GM19397 (cell line): Measurements from ENCODE around the gene PSMB2.
"Not testable (repeated sequence)": the region's sequence is repeated elsewhere in the genome, so short reads cannot be mapped to it uniquely, and the experiment has no call there.

Experiments
- ATAC-seq: cut with Tn5 transposase; IDR thresholded peaks from one replicate; pipeline ENCODE4 v1.9.1; 2021; ENCODE audit warnings: mild to moderate bottlenecking, moderate library complexity; ENCODE audit not compliant: unreplicated experiment

The PSMB2 gene

DNA sequence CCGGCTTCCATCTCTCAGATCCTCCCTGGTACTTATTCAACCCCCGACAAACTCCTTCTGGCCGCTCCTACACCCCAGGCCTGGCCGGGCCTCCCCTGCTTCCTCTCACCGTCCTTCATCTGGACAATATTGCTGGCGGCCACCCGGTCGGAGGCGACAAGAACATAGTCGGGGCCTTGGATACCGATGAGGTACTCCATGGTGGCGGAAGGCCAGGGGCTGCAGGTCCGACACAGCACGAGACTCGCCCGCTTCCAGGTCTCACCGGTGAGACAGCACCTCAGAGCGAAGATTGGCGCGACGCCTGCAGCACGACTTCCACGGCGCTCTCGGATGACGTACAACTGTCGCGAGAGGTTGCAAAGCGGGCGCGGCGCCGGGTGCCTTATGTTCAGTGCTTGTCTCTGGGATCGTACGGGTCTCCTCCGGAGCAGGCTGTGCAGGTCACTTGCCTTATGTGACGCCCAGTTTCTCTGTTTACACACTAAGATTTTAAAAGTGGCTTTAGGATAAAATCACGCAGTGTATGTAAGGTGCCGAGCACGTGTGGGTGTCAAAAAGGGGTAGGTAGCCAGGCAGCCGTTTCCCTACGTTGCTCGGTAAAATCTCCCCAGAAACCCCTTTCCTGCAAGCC, at the start of gene PSMB2:
Gene PSMB2 (minus strand): TSS at position 294 of the 634 bp plus-strand sequence. CDS start 94 bp downstream, at position 200.
- peak; percentile 89 for ATAC-seq

GRCh38 chr1:35691080-35691479, 49.8 kb upstream of the PSMB2 start:
- no peak for ATAC-seq

GRCh38 chr1:35690103-35690502, 48.8 kb upstream of the PSMB2 start:
- not testable (repeated sequence) for ATAC-seq

GRCh38 chr1:35688161-35688560, 46.8 kb upstream of the PSMB2 start:
- ATAC-seq, result no peak

DNA sequence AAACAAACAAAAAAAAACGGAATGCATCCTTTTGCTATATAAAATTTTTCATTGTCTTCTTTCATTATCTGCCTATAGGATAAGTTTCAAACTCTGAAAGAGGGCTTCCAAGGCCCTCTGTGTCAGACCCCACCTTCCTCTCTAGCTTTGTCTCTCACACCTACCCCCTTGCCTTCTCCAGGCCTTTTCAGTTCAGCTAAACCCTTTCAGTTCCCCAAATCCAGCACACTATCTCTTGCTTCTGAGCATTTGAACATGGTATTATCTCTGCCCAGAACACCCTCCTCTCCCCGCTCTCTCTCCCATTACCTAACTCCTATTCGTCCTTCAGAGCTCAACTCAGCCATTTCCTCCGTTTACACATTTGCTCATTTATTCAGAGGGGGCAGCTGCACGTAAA, 41.7 kb upstream of the PSMB2 start:
- no peak for ATAC-seq

DNA sequence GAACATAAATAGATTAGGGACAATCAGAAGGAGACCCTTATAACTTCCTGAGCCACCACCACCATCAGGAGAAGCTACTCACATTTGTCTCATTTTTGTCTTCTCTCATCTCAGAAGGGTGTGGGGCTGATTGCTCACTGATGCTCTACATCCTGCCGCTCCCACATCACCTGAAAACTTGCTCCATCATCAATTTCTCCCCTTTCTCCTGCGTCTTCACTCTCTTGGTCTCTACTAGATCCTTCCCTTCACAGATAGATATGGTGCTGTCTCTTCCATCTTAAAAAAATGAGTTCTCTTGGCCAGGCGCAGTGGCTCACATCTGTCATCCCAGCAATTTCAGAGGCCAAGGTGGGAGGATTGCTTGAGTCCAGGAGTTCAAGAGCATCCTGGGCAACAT, 38.9 kb upstream of the PSMB2 start:
- no peak for ATAC-seq

DNA sequence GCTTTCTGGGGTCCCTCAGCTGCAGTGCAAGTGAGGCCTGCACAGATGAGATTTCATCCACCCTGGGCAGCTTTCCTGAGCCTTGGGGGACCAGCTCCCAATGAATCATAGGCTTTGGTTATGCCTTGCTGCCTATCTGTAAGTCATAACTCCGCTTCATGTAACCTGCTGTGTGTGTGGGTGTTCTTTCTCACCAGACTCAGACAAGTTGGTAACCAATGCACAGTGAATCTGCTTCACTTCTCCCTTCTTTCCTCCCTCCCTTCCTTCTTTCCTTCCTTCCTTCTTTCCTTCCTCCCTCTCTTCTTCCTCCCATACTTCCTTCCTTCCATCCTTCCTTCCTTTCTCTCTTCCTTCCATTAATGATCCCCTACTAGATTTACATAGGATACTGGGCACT, 34.4 kb upstream of the PSMB2 start:
- no peak for ATAC-seq

GRCh38 chr1:35674111-35674510, 32.8 kb upstream of the PSMB2 start:
- ATAC-seq, result no peak

GRCh38 chr1:35672116-35672515, 30.8 kb upstream of the PSMB2 start:
- ATAC-seq, result no peak

DNA sequence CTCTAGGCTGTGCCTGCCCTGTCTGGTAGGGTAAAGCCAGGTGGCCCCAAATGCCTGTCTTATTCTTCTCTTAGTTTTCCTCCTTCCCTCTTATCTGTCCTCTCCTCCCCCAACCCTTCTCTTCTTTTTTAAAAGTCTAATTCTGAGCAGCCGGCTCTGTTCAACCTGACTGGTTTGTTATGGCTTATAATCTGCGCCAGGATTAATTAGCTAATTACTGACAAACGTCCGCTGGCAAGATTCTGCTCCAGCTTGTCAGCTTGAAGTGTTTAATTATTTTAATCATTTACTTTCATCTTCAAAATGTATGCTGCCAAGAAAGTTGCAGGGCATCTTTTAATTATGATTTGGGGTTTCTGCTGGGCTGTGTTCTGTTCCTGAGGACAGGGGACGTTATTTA, 27.2 kb upstream of the PSMB2 start:
- no peak for ATAC-seq

GRCh38 chr1:35666916-35667315, 25.6 kb upstream of the PSMB2 start:
- no peak for ATAC-seq

GRCh38 chr1:35666216-35666615, 24.9 kb upstream of the PSMB2 start:
- no peak for ATAC-seq

DNA sequence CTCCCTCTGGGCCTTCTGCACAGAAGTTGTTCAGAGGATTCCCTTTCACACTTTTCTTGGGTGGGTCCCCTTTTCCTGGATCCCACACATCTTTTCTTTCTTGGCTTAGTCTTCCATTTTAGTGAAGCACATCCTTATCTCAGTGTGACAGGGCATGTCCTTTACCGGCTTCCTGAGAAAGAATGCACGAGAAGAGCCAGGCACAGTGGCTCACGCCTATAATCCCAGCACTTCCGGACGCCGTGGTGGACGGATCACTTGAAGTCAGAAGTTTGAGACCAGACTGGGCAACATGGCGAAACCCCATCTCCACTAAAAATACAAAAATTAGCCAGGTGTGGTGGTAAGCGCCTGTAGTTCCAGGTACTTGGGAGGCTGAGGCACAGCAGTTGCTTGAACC, 22.1 kb upstream of the PSMB2 start:
- ATAC-seq, result no peak

DNA sequence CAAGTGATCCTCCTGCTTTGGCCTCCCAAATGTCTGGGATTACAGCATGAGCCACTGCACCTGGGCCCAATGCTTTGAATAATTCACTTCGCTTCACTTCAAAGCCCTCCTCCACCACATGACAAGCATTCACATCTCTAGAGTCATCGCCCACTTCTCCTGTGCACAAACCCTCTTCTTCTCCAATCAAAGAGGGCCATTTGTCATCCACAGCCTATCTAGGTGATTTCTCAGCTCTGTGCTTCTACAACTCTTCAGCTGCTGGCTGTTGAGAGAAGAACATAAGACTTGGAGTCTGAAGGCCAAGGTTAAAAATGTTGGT, 20.1 kb upstream of the PSMB2 start:
- no peak for ATAC-seq

DNA sequence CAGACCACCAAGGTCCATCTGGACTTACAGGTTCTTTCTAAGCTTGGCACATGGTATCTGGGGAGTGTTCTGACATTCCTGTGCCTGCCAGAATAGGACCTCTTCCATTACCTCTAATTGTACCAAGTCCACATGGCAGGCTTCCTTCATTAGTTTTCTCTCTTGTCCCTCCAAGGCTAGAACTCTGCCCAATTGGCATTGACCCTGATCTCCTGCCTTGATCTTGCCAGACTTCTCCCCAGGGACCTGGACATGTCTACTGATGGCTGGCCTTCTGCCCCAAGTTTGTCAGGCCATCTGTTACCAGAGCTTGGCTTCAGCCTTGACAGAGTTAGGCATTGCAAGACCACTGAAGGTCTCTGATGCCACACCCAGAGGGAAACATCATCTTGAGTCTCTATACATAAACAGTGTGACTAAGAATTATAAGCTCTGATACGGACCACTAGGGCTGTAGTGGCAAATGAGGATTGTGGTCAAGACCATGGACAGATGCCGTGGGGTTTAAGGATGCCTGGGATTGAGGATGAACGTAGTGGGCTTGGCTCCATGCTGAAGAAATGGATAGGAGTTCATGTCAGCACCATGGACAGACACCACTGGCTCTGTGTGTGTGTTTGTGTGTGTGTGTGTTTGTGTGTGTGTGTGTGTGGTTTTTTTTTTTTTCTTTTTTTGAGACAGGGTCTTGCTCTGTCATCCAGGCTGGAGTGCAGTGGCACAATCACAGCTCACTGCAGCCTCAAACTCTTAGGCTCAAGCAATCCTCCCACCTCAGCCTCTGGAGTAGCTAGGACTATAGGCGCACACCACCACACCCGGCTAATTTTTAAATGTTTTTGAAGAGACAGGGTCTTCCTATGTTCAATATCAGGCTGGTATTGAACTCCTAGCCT, 19.5 kb upstream of the PSMB2 start:
- no peak for ATAC-seq

DNA sequence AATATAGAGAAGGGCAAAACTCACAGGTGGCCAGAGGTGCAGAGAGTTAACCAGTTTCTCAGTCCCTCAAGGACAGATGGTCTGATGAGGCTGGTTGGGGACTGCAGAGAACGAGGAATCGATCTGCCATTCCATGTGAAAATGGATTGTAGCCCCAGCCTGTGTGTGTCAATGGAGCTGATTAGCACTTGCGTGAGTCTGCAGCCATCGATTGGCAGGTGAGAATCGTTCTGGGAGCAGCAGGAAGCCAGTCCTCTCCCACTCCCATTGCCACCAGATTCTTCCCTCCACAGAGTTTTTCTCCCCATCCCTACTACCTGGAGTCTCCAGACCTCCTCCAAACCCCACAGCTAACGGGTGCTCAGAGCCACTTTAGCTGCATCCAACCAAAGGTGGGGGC, 18.3 kb upstream of the PSMB2 start:
- ATAC-seq, result no peak

DNA sequence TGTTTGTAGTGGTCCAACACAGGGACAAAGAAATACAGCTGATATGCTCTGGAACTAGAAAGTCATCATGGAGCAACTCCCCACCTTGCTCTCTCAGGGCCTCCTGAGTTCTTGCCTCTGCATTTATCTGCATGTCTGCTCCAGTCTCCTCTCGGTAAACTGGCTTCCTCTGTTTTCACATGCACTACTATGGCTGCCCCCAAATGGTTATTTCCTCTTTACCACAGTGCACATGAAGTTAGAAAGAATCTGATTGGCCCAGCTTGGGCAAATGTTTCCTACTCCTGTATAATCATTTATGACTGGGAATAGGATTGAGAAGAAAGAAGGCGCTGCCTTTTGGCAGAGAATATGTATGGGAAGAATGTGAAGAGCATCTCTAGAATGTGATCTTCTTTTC, 16.5 kb upstream of the PSMB2 start:
- ATAC-seq, result no peak

DNA sequence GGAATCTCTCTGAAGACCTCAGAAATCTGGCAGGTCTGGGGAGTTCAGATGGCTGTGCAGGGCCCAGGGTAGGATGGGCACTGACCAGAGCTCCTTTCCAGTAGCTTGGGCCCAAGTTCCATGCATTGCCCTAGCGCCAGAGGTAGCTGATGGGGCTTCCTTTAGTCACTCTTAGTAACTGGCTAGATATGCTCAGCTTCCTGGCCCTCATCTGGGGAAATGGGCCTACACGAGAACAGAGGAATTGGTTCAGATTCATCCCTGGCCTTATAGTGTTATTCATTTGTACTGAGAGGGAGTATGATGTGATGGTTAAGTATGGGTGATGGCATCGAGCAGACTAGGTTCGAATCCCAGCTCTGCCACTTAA, 15.5 kb upstream of the PSMB2 start:
- ATAC-seq, result no peak

DNA sequence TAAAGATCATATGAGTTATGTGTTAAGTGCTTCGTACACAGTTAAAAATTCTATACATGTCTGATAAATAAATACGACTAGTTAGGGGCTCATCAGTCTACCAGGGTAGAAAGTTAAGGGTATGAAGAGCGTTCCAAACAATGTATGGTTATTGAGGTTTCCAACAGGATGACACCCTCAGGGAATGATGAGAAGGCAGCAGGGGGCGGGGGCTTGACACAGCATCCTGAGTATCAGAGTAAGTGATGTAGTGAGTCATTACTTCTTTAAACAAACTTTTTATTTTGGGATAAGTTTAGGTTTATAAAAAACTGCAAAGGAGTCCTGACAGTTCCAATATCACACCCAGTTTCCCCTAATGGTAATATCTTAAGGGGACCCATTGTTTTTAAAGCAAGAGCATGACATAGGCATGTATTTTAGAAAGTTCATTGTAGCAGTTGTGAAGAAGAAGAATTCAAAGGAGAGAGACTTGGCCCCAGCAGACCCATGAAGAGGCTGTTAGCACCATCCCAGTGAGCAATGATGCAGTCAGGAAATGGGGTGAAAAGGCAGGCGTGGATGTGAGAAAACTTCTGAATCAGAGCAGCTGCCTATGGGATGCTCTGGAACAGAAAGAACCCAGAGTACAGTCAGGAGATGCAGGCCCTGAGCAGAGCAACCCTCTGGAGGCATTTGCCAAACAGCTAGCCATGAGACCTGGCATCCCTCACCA, 15.0 kb upstream of the PSMB2 start:
- ATAC-seq, result no peak

DNA sequence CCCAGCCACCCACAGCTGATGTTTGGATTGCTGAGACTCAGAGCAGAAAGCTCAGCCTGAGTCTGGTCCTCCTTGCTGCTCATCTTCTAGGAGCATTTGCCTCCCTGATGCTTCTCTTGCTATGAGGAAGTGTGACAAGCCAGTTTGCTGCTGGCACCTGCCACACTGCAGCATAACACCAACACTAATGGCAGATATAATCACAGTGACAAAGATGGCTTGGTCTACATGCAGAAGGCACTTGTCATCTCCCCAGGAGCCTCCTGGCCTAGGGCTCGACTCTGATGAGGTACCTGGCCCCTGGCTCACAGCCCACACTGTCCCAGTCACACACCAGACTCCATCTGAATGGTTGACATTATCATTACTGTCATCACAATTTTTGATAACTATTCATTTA, 13.9 kb upstream of the PSMB2 start:
- no peak for ATAC-seq

DNA sequence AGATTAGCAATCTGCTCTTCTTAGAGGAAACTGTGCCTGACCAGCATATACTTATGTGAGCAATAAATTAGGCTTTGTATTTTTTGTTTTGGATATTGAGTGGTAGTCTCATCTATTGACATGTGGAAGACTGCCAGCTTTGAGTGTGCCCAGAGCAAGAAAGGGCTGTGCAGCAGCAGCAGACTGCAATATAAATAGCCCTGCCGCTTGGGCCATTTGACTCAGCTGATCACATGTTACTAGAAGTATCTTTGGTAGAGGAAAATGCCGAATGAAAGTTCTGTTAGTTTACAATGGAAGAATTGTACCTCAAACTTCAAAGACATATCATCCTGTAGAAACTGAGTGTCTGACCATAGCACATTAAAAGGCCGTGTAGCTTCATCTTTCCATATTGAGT, 9.1 kb upstream of the PSMB2 start:
- no peak for ATAC-seq

DNA sequence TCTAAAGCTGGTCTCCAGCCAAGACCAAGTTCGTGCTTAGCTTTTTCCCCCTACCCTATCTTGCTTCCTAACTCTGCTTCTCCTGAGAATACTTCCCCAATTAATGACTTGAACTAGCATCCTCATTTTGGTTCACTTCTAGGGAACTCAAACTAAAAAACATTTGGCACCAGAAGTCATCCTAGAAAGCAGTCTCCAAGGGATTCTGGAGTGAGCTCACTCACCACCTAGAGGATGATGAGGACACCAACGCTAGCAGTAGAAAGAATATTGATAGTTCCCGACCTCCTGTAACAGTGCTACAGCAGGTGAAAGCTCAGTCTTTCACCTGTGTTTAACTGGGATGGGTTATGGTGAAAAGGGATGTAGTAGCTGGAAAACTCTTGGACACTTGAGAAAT, 4.7 kb upstream of the PSMB2 start:
- ATAC-seq, result no peak
